Measurements from ENCODE around the gene SPATC1L.

SPATC1L gene

DNA sequence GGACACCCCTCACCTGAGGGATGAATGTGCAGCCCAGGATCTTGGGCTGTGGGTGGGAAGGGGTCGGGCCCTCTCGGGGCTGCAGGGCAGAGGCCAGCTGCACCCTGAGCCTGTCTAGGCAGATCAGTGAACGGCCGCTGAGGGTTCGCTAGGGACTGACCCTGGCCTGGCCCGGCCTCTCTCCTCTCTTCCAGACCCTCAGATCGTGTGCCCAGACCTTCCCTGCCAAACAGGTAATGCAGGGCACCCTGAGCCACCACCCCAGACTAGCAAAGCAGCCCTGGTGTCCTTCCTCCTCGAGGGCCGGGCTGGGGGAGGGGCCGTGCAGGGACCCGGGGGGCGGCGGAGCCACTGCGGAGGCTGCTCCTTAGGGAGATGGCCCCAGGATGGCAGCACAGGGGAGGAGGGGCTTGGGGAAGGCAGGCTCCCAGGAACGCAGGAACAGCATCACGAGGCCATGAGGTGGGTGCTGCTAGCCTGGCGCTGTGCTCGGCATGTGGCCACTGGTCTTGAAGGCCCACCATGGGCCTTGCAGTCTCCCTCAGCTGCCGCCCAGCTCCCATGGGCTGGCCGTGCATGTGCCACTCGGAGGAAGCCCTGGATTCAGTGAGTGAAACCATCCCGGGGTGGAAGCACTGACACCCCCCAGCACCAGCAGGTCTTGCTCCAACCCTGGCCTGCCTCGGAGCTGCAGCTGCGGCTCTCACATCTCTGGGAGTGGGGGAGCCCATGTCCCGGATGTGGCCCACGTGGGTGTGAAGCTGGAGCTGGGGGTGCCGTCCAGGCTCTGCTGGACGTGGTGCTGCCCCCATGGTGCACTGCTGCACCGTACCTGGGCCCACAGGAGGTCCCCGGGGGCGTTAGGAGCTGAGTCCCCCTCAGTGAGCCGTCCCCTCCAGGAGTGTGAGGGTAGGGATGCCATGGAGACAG lies 57.7 kb downstream of the SPATC1L start:
- TF ChIP-seq CTCF (IDR thresholded peaks at IDR 0.05; ENCODE audit: extremely low read depth, missing control alignments), result no peak
- no peak for DNase-seq (ENCODE audit: low spot score)

- DNase-seq (ENCODE audit: low spot score), result no peak
- TF ChIP-seq CTCF (IDR thresholded peaks at IDR 0.05; ENCODE audit: extremely low read depth, missing control alignments), result no peak
Observed at GRCh38 chr21:46125846-46126301, 58.4 kb downstream of the SPATC1L start.

GRCh38 chr21:46124926-46125845 lies 59.1 kb downstream of the SPATC1L start:
- no peak for DNase-seq (ENCODE audit: low spot score)

GRCh38 chr21:46124083-46124925 lies 60.0 kb downstream of the SPATC1L start:
- TF ChIP-seq CTCF (IDR thresholded peaks at IDR 0.05; ENCODE audit: extremely low read depth, missing control alignments), result no peak
- DNase-seq (ENCODE audit: low spot score), result no peak

More at GRCh38 chr21:46124926-46125845, 59.1 kb downstream of the SPATC1L start:
- no peak for TF ChIP-seq CTCF (IDR thresholded peaks at IDR 0.05; ENCODE audit: extremely low read depth, missing control alignments)

GRCh38 chr21:46122758-46123683 lies 61.2 kb downstream of the SPATC1L start:
- no peak for DNase-seq (ENCODE audit: low spot score)
- TF ChIP-seq CTCF (IDR thresholded peaks at IDR 0.05; ENCODE audit: extremely low read depth, missing control alignments), result no peak

DNA sequence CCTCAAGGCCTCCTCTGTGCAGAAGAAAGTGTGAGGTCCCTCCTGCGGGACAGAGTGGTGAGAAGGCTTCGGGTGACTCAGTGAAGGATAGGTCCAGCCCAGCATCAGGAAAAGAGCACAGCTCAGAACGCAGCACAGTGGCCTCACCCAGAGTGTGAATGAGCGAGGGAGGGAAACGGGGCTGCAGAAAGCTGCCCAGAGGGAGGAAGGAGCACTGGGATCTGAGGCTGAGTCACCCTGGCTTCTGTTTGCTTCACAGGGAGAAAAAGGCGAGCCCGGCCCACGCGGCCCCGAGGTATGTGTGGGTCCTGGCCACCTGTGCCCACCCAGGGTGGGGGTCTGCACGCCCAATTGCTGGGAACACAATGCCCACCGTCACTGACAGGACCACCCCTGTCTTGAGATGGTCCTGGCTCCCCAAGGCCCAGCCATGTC lies 62.0 kb downstream of the SPATC1L start:
- TF ChIP-seq CTCF (IDR thresholded peaks at IDR 0.05; ENCODE audit: extremely low read depth, missing control alignments), result no peak
- no peak for DNase-seq (ENCODE audit: low spot score)
